Stomach (tissue), 4 donors: ENCODE data around the gene RAPGEF3.

Experiments
- CTCF ChIP-seq, 7 experiments: fragments of 450-650 bp in 4 of 7; fragments of 200-600 bp in 3 of 7; sonication (generic) in 3 of 7; IDR thresholded peaks; one replicate each; pipeline ENCODE4 v1.5.1; 2016 to 2019; ENCODE audit warnings: antibody characterized with exemption in 7 of 7, control low read depth in 2 of 7, mild to moderate bottlenecking in 1 of 7
- POLR2AphosphoS5 ChIP-seq, 3 donors: sonication (generic); formaldehyde crosslinking; IDR thresholded peaks; one replicate each; pipeline ENCODE4 v1.6.1; 2016; ENCODE audit warnings: antibody characterized with exemption in 3 of 3

GRCh38 chr12:47805417-47805816 lies 46.7 kb upstream of the RAPGEF3 start:
- no peak for TF ChIP-seq CTCF (IDR thresholded peaks at IDR 0.05)
- TF ChIP-seq POLR2AphosphoS5 (IDR thresholded peaks at IDR 0.05), result peak in 1 of 3 donors; percentile 43
